Stimulated activated naive CD8-positive, alpha-beta T cell treated with anti-CD3 and anti-CD28 coated beads, Interleukin-15, Interleukin-2, amounts not matched to agents 100 ng/mL and 50 ng/mL, for 24 hours (primary cell): Measurements from ENCODE around the gene CCDC159.

Experiments used
- H3K27ac Mint-ChIP-seq: one replicate; pipeline ENCODE4 v1.8.0; 2021; ENCODE audit warnings: mild to moderate bottlenecking, mixed read lengths
- H3K27me3 Mint-ChIP-seq: one replicate; pipeline ENCODE4 v1.8.0; 2021; ENCODE audit warnings: mixed read lengths
- H3K36me3 Mint-ChIP-seq: one replicate; pipeline ENCODE4 v1.8.0; 2021; ENCODE audit warnings: low read depth, mixed read lengths
- H3K4me1 Mint-ChIP-seq: one replicate; pipeline ENCODE4 v1.8.0; 2021; ENCODE audit warnings: low read depth, mixed read lengths
- H3K4me3 Mint-ChIP-seq: one replicate; pipeline ENCODE4 v1.8.0; 2021; ENCODE audit warnings: mild to moderate bottlenecking, mixed read lengths
- H3K9me3 Mint-ChIP-seq: one replicate; pipeline ENCODE4 v1.8.0; 2021; ENCODE audit warnings: mixed read lengths

Gene CCDC159

DNA sequence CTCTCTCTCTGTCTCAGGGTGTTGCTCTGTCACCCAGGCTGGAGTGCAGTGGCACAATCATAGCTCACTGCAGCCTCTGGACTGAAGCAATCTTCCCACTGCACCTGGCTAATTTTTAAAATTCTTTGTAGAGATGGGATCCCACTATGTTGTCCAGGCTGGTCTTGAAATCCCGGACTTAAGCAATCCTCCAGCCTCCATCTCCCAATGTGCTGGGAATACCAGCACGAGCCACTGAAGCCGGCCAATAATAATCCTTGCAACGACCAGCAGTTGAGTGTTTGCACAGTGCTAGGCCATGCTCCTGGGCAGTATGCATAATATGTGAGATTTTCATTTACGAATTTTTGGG lies 38.4 kb downstream of the CCDC159 start:
- Mint-ChIP-seq H3K36me3 (no peaks in the 10 kb centered on the region), H3K4me1 (peaks cover 25% of the 10 kb centered on the region), H3K27ac (no peak overlapping the region), H3K4me3 (no peak overlapping the region), H3K9me3 (no peaks in the 10 kb centered on the region), H3K27me3 (peaks cover 9% of the 10 kb centered on the region)

DNA sequence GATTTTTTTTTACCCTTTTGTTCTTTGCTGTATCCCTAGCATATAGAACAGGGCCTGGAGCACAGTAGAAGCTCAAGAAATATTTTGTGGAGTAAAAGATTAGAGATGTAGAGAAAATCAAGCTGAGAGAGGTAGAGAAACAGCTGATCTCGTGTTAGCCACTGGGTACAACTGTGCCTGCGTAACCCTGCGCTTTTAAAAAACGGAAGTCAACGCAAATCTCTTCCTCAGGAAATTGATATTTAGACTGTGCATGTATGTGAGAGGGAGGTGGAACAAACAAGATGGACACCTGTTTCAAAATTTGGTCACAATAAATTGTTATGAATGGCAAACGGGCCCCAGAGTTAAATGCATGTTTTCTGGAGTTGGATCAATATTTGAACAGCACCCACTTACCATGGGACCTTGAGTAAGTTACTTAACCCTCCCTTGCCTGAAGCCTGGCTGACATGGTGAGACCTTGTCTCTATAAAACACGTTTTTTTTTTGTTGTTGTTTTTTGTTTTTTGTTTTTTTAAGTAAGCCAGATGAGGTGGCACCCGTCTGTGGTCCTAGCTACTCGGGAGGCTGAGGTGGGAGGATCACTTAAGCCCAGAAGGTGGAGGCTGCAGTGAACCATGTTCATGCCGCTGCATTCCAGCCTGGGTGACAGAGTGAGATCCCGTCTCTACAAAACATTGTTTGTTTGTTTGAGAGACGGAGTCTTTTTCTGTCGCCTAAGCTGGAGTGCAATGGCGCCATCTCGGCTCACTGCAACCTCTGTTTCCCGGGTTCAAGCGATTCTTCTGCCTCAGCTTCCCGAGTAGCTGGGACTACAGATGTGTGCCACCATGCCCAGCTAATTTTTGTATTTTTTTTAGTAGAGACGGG lies 41.1 kb downstream of the CCDC159 start:
- H3K36me3 Mint-ChIP-seq, result no peaks in the 10 kb centered on the region
- H3K27ac Mint-ChIP-seq, result no peak overlapping the region
- no peaks in the 10 kb centered on the region for H3K9me3 Mint-ChIP-seq
- H3K4me1 Mint-ChIP-seq, result peaks cover 5% of the 10 kb centered on the region
- H3K4me3 Mint-ChIP-seq, result no peak overlapping the region
- H3K27me3 Mint-ChIP-seq, result peaks cover 9% of the 10 kb centered on the region

DNA sequence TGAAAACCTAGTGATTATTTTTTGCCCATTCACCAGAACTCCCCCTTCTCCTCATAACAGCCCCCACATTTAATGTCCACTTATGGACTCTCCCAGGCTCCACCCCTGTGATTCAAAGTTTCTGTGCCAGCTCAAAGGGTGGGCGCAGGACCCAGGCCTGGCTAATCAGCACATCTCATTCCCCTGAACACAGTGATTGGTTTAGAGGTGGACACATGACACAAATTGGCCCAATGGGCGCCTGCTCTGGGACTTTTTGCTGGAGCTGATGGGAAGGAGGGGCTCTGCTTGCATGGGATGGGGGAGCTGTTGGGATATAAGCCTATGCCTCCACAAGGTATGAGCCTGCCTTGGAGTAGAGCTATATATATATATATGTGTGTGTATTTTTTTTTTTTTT lies 44.0 kb downstream of the CCDC159 start:
- no peaks in the 10 kb centered on the region for H3K4me1 Mint-ChIP-seq
- no peaks in the 10 kb centered on the region for H3K9me3 Mint-ChIP-seq
- H3K27me3 Mint-ChIP-seq, result no peaks in the 10 kb centered on the region
- no peak overlapping the region for H3K4me3 Mint-ChIP-seq
- H3K36me3 Mint-ChIP-seq, result no peaks in the 10 kb centered on the region
- H3K27ac Mint-ChIP-seq, result no peak overlapping the region

DNA sequence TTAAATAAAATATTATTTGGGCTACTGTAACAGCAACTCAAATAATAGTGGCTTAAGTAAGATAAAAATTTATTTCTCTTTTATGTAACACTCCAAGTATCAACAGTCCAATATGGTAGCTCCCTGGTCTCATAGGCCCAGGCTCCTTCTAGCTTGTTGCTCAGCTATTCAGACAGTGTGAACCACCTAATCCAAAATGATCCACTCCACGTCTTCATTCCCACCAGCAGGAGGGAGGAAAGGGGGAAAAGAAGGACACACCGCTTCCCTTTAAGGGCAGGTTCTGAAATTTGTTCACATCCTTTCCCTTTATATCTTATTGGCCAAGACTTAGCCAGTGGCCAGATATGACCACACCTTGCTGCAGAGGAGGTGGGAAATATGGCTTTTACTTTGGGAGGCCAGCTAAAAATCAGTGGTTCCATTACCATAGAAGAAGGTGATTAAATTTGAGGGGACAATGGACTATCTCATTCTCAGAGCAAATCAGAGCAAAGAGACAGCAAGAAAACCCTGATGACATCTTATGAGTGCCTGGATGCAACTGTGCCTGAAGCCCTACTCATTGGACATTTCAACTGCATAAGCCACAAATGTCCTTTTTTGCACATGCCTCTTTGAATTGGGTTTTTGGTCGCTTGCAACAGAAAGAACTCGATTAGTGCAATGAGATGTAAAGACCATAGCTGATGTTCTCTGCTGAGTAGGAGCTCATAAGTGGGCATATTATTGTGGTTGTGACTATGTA lies 44.8 kb downstream of the CCDC159 start:
- Mint-ChIP-seq H3K4me3 (no peak overlapping the region), H3K36me3 (no peaks in the 10 kb centered on the region), H3K4me1 (no peaks in the 10 kb centered on the region), H3K9me3 (no peaks in the 10 kb centered on the region), H3K27me3 (no peaks in the 10 kb centered on the region), H3K27ac (no peak overlapping the region)

DNA sequence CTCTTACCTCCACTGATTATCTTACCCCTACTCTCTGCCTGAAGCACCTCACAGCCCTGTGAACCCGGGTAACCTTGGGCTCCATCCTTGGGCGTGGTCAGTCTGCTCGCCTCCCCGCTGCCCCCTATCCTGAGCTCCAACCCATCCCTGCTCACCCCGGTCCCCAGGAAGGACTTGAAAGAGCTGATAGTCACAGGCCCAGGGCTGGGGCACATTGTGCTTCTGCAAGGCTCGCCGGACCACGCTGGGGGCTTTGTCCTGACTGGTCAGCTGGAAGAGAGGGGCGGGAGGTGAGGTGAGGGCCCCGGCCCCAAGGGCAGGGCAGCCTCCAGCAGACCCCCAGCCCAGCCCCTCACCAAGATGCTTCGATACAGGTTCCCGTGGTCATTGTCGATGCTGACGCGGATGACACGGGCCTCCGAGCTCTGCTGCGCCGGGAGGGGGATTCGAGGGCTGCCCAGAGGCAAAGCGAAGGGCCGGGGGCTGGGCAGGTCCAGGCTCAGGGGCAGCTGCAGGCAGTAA lies 50.8 kb downstream of the CCDC159 start:
- H3K9me3 Mint-ChIP-seq, result no peaks in the 10 kb centered on the region
- peaks cover 3% of the 10 kb centered on the region for H3K27me3 Mint-ChIP-seq
- H3K4me1 Mint-ChIP-seq, result no peaks in the 10 kb centered on the region
- no peaks in the 10 kb centered on the region for H3K36me3 Mint-ChIP-seq
- no peak overlapping the region for H3K27ac Mint-ChIP-seq
- no peak overlapping the region for H3K4me3 Mint-ChIP-seq

DNA sequence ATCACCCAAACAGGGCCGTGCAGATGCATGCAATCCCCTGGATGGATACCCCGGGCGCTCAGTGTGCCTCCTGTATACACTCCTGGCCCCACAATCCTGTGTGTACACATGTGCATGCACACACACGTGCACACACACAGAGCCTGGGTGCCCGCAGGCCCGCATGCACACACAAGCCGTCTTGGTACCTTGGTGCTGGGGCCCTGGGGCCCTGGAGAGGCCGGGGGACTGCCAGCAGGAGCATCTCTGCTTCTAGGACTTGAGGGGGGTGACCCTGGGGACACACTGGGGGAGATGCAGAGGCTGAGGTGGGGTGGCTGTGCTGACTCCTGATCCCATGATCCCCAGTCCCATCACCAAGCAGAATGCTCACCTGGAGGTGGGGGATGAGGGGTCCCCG lies 53.3 kb downstream of the CCDC159 start:
- Mint-ChIP-seq H3K4me1 (no peaks in the 10 kb centered on the region), H3K9me3 (no peaks in the 10 kb centered on the region), H3K27ac (no peak overlapping the region), H3K27me3 (peaks cover 4% of the 10 kb centered on the region), H3K4me3 (no peak overlapping the region), H3K36me3 (no peaks in the 10 kb centered on the region)

DNA sequence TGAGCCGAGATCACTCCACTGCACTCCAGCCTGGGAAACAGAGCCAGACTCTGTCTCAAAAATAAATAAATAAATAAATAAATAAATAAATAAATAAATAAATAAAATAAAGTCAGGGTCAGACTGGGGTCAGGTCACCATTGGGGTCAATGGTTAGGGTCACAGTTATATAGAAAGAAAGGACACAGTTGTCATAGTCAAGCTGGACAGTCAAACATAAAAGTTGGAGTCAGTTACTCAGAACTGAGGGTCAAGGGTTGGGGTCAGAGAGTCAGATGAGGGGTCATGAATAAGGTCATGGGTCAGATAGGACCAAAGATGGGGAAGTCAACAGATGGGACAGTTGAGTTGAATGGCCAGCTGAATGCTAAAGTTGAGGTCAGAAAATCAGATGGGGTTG lies 54.5 kb downstream of the CCDC159 start:
- Mint-ChIP-seq H3K27ac (no peak overlapping the region), H3K36me3 (no peaks in the 10 kb centered on the region), H3K4me1 (no peaks in the 10 kb centered on the region), H3K27me3 (peaks cover 8% of the 10 kb centered on the region), H3K4me3 (no peak overlapping the region), H3K9me3 (no peaks in the 10 kb centered on the region)

DNA sequence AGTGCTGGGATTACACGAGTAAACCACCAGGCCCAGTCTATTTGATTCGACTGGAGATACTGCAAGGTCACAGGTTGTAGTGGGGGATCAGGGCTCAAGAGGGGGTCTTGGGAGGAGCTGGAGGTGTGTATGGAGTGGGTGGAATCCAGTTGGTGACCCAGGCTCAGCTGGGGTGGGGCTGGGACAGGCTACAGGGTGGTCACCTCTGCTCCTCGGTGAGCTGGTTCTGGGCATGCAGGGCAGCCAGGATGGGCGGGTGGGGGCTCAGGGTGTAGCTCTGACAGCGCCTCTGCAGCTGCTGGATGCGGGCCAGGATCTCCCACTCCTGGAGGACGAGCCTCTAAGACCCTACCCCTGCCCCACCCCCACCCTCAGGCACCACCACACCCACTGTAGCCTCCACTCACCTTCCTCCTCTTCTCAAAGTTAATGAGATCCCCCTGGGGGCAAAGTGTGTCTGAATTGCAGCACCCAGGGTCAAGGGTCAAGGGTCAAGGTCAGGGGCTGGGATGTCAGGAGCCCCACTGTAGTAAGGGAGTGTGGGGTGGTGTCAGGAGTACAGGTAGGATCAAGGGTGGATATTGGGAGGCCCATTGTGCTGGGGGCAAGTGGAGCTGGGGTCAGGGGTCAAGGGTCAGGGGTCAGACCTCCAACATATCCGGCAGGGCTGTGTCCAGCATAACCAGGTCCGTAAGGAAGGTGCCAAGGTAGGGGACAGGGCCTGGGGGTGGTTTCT lies 55.7 kb downstream of the CCDC159 start:
- H3K4me3 Mint-ChIP-seq, result no peak overlapping the region
- H3K27me3 Mint-ChIP-seq, result peaks cover 6% of the 10 kb centered on the region
- no peak overlapping the region for H3K27ac Mint-ChIP-seq
- H3K36me3 Mint-ChIP-seq, result no peaks in the 10 kb centered on the region
- H3K4me1 Mint-ChIP-seq, result no peaks in the 10 kb centered on the region
- H3K9me3 Mint-ChIP-seq, result no peaks in the 10 kb centered on the region
